Body of pancreas (tissue), 4 donors: ENCODE results near the gene TECRL. TPM values are rescaled to one million over a fixed set of nuclear protein-coding genes. Genes with fewer than 3 reads are reported as not detected.

Experiments used
- ATAC-seq: fragments of 150-250 bp; one replicate; pipeline ENCODE4 v1.9.1; 2016
- DNase-seq, 4 donors: peaks; one replicate each; pipeline ENCODE4 v3.0.0-alpha.2; 2019
- H3K27ac ChIP-seq, 4 donors: fragments of 200-600 bp; sonication (generic); 1 replicate in 3 of 4; 2 replicates in 1 of 4; pipeline versions ENCODE4 v1.5.1 to v1.6.1; 2016 to 2019; ENCODE audit warnings: mild to moderate bottlenecking in 1 of 4, mixed read lengths in 1 of 4, moderate library complexity in 1 of 4
- H3K27me3 ChIP-seq, 2 donors: fragments of 200-600 bp; sonication (generic); one replicate each; pipeline ENCODE4 v1.6.0; 2016; ENCODE audit warnings: mild to moderate bottlenecking in 1 of 2
- H3K36me3 ChIP-seq, 2 donors: fragments of 200-600 bp; sonication (generic); replicated peaks in 1 of 2; 2 replicates each; pipeline ENCODE4 v1.5.1; 2016; ENCODE audit warnings: low read depth in 2 of 2; ENCODE audit not compliant: insufficient read depth in 1 of 2
- H3K4me1 ChIP-seq: fragments of 200-600 bp; sonication (generic); one replicate; pipeline ENCODE4 v1.6.0; 2016
- H3K4me3 ChIP-seq, 2 donors: fragments of 200-600 bp; sonication (generic); 1 replicate in 1 of 2; 2 replicates in 1 of 2; pipeline ENCODE4 v1.5.1; 2016 to 2019
- H3K9me3 ChIP-seq, 3 donors: fragments of 200-600 bp; sonication (generic); 1 replicate in 2 of 3; 2 replicates in 1 of 3; pipeline ENCODE4 v1.5.1; 2016
- POLR2A ChIP-seq, 3 donors: fragments of 450-650 bp; IDR thresholded peaks; one replicate each; pipeline ENCODE4 v1.6.1; 2016; ENCODE audit warnings: antibody characterized with exemption in 3 of 3, mild to moderate bottlenecking in 2 of 3
- WGBS, 2 donors: methylation state at CpG; one replicate each; pipeline ENCODE4 v1.1.5; 2017; 5-methylcytosine and 5-hydroxymethylcytosine counted together
- intact Hi-C: fragments of 100-400 bp; cut with DNase I; formaldehyde crosslinking; loops from one replicate; pipeline ENCODE4 v1.15.1; 2023
- small RNA-seq: library from RNA; depleted of rRNA; stranded (forward); fragments of <200 nt; gene quantifications from one replicate; pipeline ENCODE3, GENCODE V24; 2016
- total RNA-seq, 2 donors: library from RNA; depleted of rRNA; stranded (reverse); fragments of >200 nt; gene quantifications; one replicate each; pipeline ENCODE4 v1.1.0, GENCODE V29; 2016
- TF ChIP-seq, protein P1 (sequence below), 7 experiments: fragments of 450-650 bp in 4 of 7; fragments of 200-600 bp in 3 of 7; sonication (generic) in 3 of 7; IDR thresholded peaks; one replicate each; pipeline ENCODE4 v1.5.1; 2016 to 2019; ENCODE audit warnings: antibody characterized with exemption in 7 of 7

TECRL gene
- total RNA-seq, 2 donors from 2014 or later: not detected

DNA sequence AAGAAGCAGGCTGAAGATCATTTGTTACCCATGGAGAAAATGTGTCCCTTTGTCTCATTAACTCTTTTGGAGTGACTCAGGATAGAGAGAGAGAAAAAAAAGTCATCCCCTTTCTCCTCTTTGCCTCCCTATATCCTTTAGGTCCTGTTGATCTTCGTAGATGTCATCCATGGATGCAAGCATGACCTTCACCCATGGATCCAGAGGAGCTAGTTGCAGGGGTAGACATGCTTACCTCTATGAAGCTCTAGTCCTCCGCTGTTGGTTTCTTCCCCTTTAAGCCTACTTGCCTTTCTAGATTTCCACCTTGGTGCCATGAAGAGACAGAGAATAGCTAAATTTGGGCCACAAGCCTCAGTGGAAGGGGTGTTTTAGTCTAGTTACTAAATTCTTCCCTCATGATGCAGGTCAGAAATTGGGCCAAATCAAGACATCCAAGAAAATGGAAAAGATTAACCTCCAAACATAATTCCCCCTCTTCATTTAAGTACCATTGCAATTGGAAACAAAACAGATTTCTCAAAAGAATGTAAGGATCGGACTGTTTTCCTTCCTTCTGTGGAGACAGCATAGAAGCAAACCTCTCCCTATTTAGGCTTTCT, 178.4 kb downstream of the TECRL start:
- intact Hi-C loops: no loop called here
- DNase-seq: no peak
- Histone ChIP-seq H3K4me3 (no peak overlapping the region), H3K9me3 (peaks cover 0 to 32% (median 0%) of the 10 kb centered on the region in 3 donors), H3K27ac (no peak overlapping the region), H3K27me3 (no peaks in the 10 kb centered on the region), H3K4me1 (no peaks in the 10 kb centered on the region), H3K36me3 (no peaks in the 10 kb centered on the region)
- no peak for ATAC-seq
- TF ChIP-seq POLR2A (IDR thresholded peaks at IDR 0.05): no peak
- TF ChIP-seq, protein P1, sequence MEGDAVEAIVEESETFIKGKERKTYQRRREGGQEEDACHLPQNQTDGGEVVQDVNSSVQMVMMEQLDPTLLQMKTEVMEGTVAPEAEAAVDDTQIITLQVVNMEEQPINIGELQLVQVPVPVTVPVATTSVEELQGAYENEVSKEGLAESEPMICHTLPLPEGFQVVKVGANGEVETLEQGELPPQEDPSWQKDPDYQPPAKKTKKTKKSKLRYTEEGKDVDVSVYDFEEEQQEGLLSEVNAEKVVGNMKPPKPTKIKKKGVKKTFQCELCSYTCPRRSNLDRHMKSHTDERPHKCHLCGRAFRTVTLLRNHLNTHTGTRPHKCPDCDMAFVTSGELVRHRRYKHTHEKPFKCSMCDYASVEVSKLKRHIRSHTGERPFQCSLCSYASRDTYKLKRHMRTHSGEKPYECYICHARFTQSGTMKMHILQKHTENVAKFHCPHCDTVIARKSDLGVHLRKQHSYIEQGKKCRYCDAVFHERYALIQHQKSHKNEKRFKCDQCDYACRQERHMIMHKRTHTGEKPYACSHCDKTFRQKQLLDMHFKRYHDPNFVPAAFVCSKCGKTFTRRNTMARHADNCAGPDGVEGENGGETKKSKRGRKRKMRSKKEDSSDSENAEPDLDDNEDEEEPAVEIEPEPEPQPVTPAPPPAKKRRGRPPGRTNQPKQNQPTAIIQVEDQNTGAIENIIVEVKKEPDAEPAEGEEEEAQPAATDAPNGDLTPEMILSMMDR (IDR thresholded peaks at IDR 0.05): no peak
- WGBS, 2 donors: 70 to 75% methylated on average over 3 of the region's 3 CpGs

Small RNA genes lying within 50 kb of the gene (small RNA-seq; reads per million reads assigned to genes)
- gene RNU6-191P: not detected
